Tibial artery (tissue), 4 donors: ENCODE results near the gene RARRES2.

Experiments used
- DNase-seq, 2 donors: peaks; one replicate each; pipeline ENCODE4 v3.0.0-alpha.2; 2019
- H3K27ac ChIP-seq, 2 donors: fragments of 200-600 bp; sonication (generic) in 1 of 2; 1 replicate in 1 of 2; 2 replicates in 1 of 2; pipeline ENCODE4 v1.5.1; 2018 to 2019; ENCODE audit warnings: mild to moderate bottlenecking in 1 of 2
- H3K27me3 ChIP-seq, 2 donors: fragments of 200-600 bp; sonication (generic) in 1 of 2; one replicate each; pipeline versions ENCODE4 v1.5.1 to v1.6.0; 2016 to 2019
- H3K36me3 ChIP-seq, 3 donors: fragments of 200-600 bp; sonication (generic) in 2 of 3; one replicate each; pipeline ENCODE4 v1.5.1; 2016 to 2019; ENCODE audit warnings: mild to moderate bottlenecking in 2 of 3
- H3K4me1 ChIP-seq, 4 donors: fragments of 200-600 bp; sonication (generic) in 2 of 4; 1 replicate in 3 of 4; 2 replicates in 1 of 4; pipeline ENCODE4 v1.5.1; 2016 to 2019
- H3K4me3 ChIP-seq, 2 donors: fragments of 200-600 bp; sonication (generic) in 1 of 2; 1 replicate in 1 of 2; 2 replicates in 1 of 2; pipeline ENCODE4 v1.5.1; 2018 to 2019; ENCODE audit warnings: mild to moderate bottlenecking in 2 of 2
- H3K9me3 ChIP-seq, 3 donors: fragments of 200-600 bp; sonication (generic) in 1 of 3; one replicate each; pipeline ENCODE4 v1.5.1; 2016 to 2019
- intact Hi-C: fragments of 100-400 bp; cut with DNase I; formaldehyde crosslinking; loops from one replicate; pipeline ENCODE4 v1.15.0; 2023; ENCODE audit warnings: low total_unique reads
- TF ChIP-seq, protein P1 (sequence below), 2 experiments: fragments of 200-600 bp in 1 of 2; fragments of 450-650 bp in 1 of 2; IDR thresholded peaks; one replicate each; pipeline ENCODE4 v1.5.1; 2017 to 2019; ENCODE audit warnings: antibody characterized with exemption in 2 of 2, mild to moderate bottlenecking in 1 of 2, moderate library complexity in 1 of 2

RARRES2 gene

DNA sequence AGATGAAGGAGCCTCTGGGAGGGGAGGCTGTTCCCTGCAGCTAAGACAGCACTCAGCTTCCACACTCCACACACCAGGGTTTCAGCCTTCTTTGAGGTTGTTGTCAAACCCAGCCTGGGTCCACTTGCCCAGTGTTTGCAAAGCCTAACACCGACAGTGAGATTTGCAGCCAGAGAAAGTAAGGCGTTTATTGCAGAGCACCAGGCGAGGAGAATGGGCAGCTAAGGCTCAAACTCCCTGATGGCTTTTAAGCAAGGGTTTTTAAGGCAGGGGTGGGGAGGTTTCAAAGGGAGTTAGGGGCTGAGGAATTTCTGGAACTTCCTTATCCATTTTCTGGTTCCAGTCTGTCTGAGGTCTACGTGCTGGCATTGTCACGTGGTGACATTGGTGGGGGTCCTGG is 33.0 kb upstream of the RARRES2 start:
- no peaks in the 10 kb centered on the region for H3K9me3 ChIP-seq
- no peaks in the 10 kb centered on the region for H3K27me3 ChIP-seq
- H3K4me3 ChIP-seq: no peak overlapping the region
- no peak for DNase-seq
- peaks cover 24 to 46% (median 34%) of the 10 kb centered on the region in 3 donors for H3K36me3 ChIP-seq
- intact Hi-C loops: no loop called here
- peaks cover 0 to 49% (median 22%) of the 10 kb centered on the region in 4 donors for H3K4me1 ChIP-seq
- H3K27ac ChIP-seq: no peak overlapping the region
- TF ChIP-seq, protein P1, sequence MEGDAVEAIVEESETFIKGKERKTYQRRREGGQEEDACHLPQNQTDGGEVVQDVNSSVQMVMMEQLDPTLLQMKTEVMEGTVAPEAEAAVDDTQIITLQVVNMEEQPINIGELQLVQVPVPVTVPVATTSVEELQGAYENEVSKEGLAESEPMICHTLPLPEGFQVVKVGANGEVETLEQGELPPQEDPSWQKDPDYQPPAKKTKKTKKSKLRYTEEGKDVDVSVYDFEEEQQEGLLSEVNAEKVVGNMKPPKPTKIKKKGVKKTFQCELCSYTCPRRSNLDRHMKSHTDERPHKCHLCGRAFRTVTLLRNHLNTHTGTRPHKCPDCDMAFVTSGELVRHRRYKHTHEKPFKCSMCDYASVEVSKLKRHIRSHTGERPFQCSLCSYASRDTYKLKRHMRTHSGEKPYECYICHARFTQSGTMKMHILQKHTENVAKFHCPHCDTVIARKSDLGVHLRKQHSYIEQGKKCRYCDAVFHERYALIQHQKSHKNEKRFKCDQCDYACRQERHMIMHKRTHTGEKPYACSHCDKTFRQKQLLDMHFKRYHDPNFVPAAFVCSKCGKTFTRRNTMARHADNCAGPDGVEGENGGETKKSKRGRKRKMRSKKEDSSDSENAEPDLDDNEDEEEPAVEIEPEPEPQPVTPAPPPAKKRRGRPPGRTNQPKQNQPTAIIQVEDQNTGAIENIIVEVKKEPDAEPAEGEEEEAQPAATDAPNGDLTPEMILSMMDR (IDR thresholded peaks at IDR 0.05): no peak

DNA sequence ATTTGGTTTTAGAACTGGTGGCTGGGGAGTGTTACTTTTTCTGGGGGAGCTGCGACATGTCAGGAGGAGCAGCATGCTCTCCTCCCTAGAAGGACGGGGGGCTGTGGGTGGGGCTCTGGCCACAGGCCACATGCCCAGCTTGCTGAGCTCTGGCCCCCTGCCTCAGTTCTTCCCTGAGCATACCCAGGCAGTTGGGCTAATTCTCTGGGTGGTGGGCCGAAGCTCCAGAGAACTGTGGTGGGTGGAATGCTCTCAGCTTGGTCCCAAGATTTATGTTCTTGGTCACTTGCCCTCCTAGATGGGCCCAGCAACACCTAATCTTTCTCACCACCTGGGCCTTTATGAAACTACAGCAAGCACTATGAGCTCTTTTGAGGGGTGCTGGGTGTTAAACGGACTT is 32.6 kb upstream of the RARRES2 start:
- no peak for DNase-seq
- intact Hi-C loops: no loop called here
- TF ChIP-seq, protein P1 (IDR thresholded peaks at IDR 0.05): no peak
- Histone ChIP-seq H3K36me3 (peaks cover 24 to 46% (median 34%) of the 10 kb centered on the region in 3 donors), H3K4me1 (peaks cover 0 to 52% (median 23%) of the 10 kb centered on the region in 4 donors), H3K4me3 (no peak overlapping the region), H3K27me3 (no peaks in the 10 kb centered on the region), H3K9me3 (no peaks in the 10 kb centered on the region), H3K27ac (no peak overlapping the region)

DNA sequence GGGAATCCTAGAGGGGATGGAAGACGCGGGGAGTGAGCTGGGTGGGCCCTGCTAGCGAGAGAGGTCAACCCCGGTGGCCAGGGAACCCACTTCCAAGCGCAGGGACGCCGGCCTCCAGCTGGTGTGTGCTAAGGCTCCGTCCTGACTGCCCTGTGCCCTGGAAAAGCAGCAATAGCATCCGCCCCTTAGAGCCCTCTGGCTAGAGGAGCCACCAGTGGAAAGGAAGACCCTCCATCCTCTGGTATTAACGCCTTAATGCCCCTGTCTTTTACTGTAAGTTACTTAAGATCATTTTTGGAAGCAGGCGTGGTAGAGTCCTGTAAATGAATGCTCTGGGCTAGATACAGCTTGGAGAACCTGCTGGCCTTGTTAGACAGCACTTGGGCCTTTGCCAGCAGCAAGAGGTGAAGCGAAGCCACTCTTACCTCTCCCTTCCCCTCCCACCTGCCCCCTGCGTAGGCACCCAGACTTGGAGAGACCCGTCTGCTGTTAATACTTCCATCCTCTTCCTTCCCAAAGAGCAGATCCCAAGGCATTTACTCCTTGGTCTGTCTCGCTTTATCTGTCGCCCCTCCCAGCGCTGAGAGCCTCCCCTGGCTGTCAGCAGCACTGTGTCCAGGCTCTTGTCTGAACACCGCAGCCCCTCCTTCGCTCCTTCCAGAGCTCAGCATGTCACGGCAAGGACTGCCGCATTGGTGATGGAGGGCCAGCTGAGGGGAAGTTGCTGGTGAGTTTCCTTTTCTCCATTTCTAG is 31.8 kb upstream of the RARRES2 start:
- TF ChIP-seq, protein P1 (IDR thresholded peaks at IDR 0.05): no peak
- DNase-seq: no peak

DNA sequence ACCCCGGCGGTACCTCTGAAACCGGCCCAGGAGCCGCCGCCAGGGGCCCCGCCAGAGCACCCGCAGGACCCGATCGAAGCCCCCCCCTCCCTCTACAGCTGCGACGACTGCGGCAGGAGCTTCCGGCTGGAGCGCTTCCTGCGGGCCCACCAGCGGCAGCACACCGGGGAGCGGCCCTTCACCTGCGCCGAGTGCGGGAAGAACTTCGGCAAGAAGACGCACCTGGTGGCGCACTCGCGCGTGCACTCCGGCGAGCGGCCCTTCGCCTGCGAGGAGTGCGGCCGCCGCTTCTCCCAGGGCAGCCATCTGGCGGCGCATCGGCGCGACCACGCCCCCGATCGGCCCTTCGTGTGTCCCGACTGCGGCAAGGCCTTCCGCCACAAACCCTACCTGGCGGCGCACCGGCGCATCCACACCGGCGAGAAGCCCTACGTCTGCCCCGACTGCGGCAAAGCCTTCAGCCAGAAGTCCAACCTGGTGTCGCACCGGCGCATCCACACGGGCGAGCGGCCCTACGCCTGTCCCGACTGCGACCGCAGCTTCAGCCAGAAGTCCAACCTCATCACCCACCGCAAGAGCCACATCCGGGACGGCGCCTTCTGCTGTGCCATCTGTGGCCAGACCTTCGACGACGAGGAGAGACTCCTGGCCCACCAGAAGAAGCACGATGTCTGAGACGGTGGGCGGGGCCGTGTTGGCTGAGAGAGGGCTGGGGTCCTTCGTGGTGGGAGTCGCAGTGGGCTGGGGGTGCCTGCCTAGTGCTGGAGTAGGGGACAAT is 31.0 kb upstream of the RARRES2 start:
- Histone ChIP-seq H3K4me3 (no peak overlapping the region), H3K36me3 (peaks cover 24 to 46% (median 34%) of the 10 kb centered on the region in 3 donors), H3K9me3 (no peaks in the 10 kb centered on the region), H3K27me3 (no peaks in the 10 kb centered on the region), H3K27ac (no peak overlapping the region), H3K4me1 (peaks cover 0 to 44% (median 22%) of the 10 kb centered on the region in 4 donors)
- TF ChIP-seq, protein P1 (IDR thresholded peaks at IDR 0.05): no peak
- DNase-seq: no peak
- intact Hi-C loops: no loop called here

More for the DNA sequence above, 31.8 kb upstream of the RARRES2 start:
- Histone ChIP-seq H3K36me3 (peaks cover 24 to 46% (median 34%) of the 10 kb centered on the region in 3 donors), H3K27me3 (no peaks in the 10 kb centered on the region), H3K4me3 (no peak overlapping the region), H3K9me3 (no peaks in the 10 kb centered on the region), H3K4me1 (peaks cover 0 to 50% (median 20%) of the 10 kb centered on the region in 4 donors), H3K27ac (no peak overlapping the region)
- intact Hi-C loops: no loop called here

DNA sequence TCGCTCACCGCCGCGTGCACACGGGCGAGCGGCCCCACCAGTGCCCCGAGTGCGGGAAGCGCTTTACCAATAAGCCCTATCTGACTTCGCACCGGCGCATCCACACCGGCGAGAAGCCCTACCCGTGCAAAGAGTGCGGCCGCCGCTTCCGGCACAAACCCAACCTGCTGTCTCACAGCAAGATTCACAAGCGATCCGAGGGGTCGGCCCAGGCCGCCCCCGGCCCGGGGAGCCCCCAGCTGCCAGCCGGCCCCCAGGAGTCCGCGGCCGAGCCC is 30.5 kb upstream of the RARRES2 start:
- intact Hi-C loops: no loop called here
- DNase-seq: no peak
- Histone ChIP-seq H3K4me1 (peaks cover 0 to 44% (median 23%) of the 10 kb centered on the region in 4 donors), H3K4me3 (no peak overlapping the region), H3K27me3 (no peaks in the 10 kb centered on the region), H3K27ac (no peak overlapping the region), H3K9me3 (no peaks in the 10 kb centered on the region), H3K36me3 (peaks cover 24 to 46% (median 34%) of the 10 kb centered on the region in 3 donors)
- TF ChIP-seq, protein P1 (IDR thresholded peaks at IDR 0.05): no peak
